H9 (cell line): ENCODE measurements around the gene LIMS1. TPM values are rescaled to one million over a fixed set of nuclear protein-coding genes. Genes with fewer than 3 reads are reported as not detected.

Source experiments
- DNase-seq: peaks from one replicate; pipeline ENCODE4 v3.0.0-alpha.2; 2017
- H2AFZ ChIP-seq: one replicate; pipeline ENCODE4 v1.6.1; 2013; ENCODE audit warnings: mild to moderate bottlenecking, low read length, control low read depth, moderate library complexity
- H2AK5ac ChIP-seq: 2 replicates; pipeline ENCODE4 v1.6.1; 2013; ENCODE audit warnings: low read length, control low read depth, mixed read lengths; ENCODE audit not compliant: insufficient read length
- H2BK120ac ChIP-seq: one replicate; pipeline ENCODE4 v1.6.1; 2013; ENCODE audit warnings: low read depth, mild to moderate bottlenecking, low read length, control low read depth, inconsistent platforms; ENCODE audit not compliant: poor library complexity, severe bottlenecking
- H2BK12ac ChIP-seq: 2 replicates; pipeline ENCODE4 v1.6.1; 2013; ENCODE audit warnings: low read length, control low read depth, mixed read lengths, low read depth; ENCODE audit not compliant: insufficient read length
- H2BK15ac ChIP-seq: 2 replicates; pipeline ENCODE4 v1.6.1; 2013; ENCODE audit warnings: low read depth, low read length, control low read depth
- H2BK20ac ChIP-seq: one replicate; pipeline ENCODE4 v1.6.1; 2013; ENCODE audit warnings: low read depth, mild to moderate bottlenecking, low read length, control low read depth, inconsistent platforms; ENCODE audit not compliant: poor library complexity, severe bottlenecking
- H2BK5ac ChIP-seq: 2 replicates; pipeline ENCODE4 v1.6.1; 2013; ENCODE audit warnings: low read length, control low read depth, mixed read lengths; ENCODE audit not compliant: insufficient read length
- H3K14ac ChIP-seq: 2 replicates; pipeline ENCODE4 v1.6.1; 2013; ENCODE audit warnings: low read length, control low read depth; ENCODE audit not compliant: insufficient read depth
- H3K18ac ChIP-seq: 2 replicates; pipeline ENCODE4 v1.6.1; 2013; ENCODE audit warnings: low read depth, mild to moderate bottlenecking, mixed read lengths, low read length, control low read depth; ENCODE audit not compliant: insufficient read length
- H3K23ac ChIP-seq: 2 replicates; pipeline ENCODE4 v1.6.1; 2013; ENCODE audit warnings: low read length, control low read depth, mixed read lengths, low read depth; ENCODE audit not compliant: insufficient read length
- H3K23me2 ChIP-seq: 2 replicates; pipeline ENCODE4 v1.6.1; 2013; ENCODE audit warnings: low read depth, mild to moderate bottlenecking, mixed read lengths, low read length, control low read depth; ENCODE audit not compliant: insufficient read length, poor library complexity, severe bottlenecking
- H3K27ac ChIP-seq: 2 replicates; pipeline ENCODE4 v1.5.1; 2013; ENCODE audit warnings: low read length, control low read depth, mixed read lengths, low read depth; ENCODE audit not compliant: insufficient read length
- H3K27me3 ChIP-seq: 2 replicates; pipeline ENCODE4 v1.6.1; 2013; ENCODE audit warnings: low read length, control low read depth, inconsistent platforms; ENCODE audit not compliant: insufficient read depth
- H3K4ac ChIP-seq: 2 replicates; pipeline ENCODE4 v1.6.1; 2013; ENCODE audit warnings: low read depth, mild to moderate bottlenecking, control low read depth, inconsistent platforms, low read length, moderate library complexity
- H3K4me1 ChIP-seq: 2 replicates; pipeline ENCODE4 v1.6.1; 2013; ENCODE audit warnings: low read length, control low read depth, inconsistent platforms; ENCODE audit not compliant: insufficient read depth
- H3K4me2 ChIP-seq: 2 replicates; pipeline ENCODE4 v1.6.1; 2013; ENCODE audit warnings: low read length, control low read depth, mixed read lengths; ENCODE audit not compliant: insufficient read length, insufficient read depth
- H3K56ac ChIP-seq: 2 replicates; pipeline ENCODE4 v1.6.1; 2013; ENCODE audit warnings: low read depth, mild to moderate bottlenecking, mixed read lengths, low read length, control low read depth; ENCODE audit not compliant: insufficient read length
- H3K79me1 ChIP-seq: 2 replicates; pipeline ENCODE4 v1.6.1; 2013; ENCODE audit warnings: low read depth, mild to moderate bottlenecking, moderate library complexity, low read length, control low read depth, inconsistent platforms; ENCODE audit not compliant: insufficient read depth, poor library complexity, severe bottlenecking
- H3K79me2 ChIP-seq: 2 replicates; pipeline ENCODE4 v1.6.1; 2013; ENCODE audit warnings: low read length, control low read depth, inconsistent platforms; ENCODE audit not compliant: insufficient read depth
- H3K9ac ChIP-seq: 2 replicates; pipeline ENCODE4 v1.6.1; 2013; ENCODE audit warnings: low read length, control low read depth, mixed read lengths; ENCODE audit not compliant: insufficient read length; ENCODE audit errors: extremely low read depth
- H3K9me3 ChIP-seq: one replicate; pipeline ENCODE4 v1.6.1; 2013; ENCODE audit warnings: low read depth, low read length, inconsistent platforms; ENCODE audit not compliant: control insufficient read depth
- H3T11ph ChIP-seq: one replicate; pipeline ENCODE4 v1.6.1; 2013; ENCODE audit warnings: mild to moderate bottlenecking, low read length, control low read depth, inconsistent platforms
- H4K20me1 ChIP-seq: one replicate; pipeline ENCODE4 v1.6.1; 2013; ENCODE audit not compliant: control insufficient read depth, insufficient read length, insufficient read depth
- H4K5ac ChIP-seq: 2 replicates; pipeline ENCODE4 v1.6.1; 2013; ENCODE audit warnings: low read depth, mild to moderate bottlenecking, mixed read lengths, low read length, control low read depth; ENCODE audit not compliant: insufficient read length
- H4K8ac ChIP-seq: replicated peaks from 2 replicates; pipeline ENCODE4 v1.6.1; 2013; ENCODE audit warnings: low read length, control low read depth, mixed read lengths, low read depth; ENCODE audit not compliant: insufficient read length
- H4K91ac ChIP-seq: 2 replicates; pipeline ENCODE4 v1.6.1; 2013; ENCODE audit warnings: low read depth, mild to moderate bottlenecking, moderate library complexity, mixed read lengths, low read length, control low read depth; ENCODE audit not compliant: insufficient read length
- H3K27ac Mint-ChIP-seq, 3 experiments: 2 replicates in 2 of 3; 3 replicates in 1 of 3; pipeline ENCODE4 v1.8.0; 2020 to 2021; ENCODE audit warnings: mixed read lengths in 3 of 3, mild to moderate bottlenecking in 1 of 3, moderate library complexity in 1 of 3
- H3K27me3 Mint-ChIP-seq: 2 replicates; pipeline ENCODE4 v1.8.0; 2021; ENCODE audit warnings: low read depth, mild to moderate bottlenecking, moderate library complexity, mixed read lengths
- H3K36me3 Mint-ChIP-seq, 3 experiments: 2 replicates in 2 of 3; 3 replicates in 1 of 3; pipeline ENCODE4 v1.8.0; 2020 to 2021; ENCODE audit warnings: low read depth in 3 of 3, mixed read lengths in 3 of 3; ENCODE audit not compliant: insufficient read depth in 1 of 3
- H3K4me1 Mint-ChIP-seq, 2 experiments: 2 replicates each; pipeline ENCODE4 v1.8.0; 2020; ENCODE audit warnings: mixed read lengths in 2 of 2
- H3K4me3 Mint-ChIP-seq, 2 experiments: 2 replicates in 1 of 2; 3 replicates in 1 of 2; pipeline ENCODE4 v1.8.0; 2020 to 2021; ENCODE audit warnings: mild to moderate bottlenecking in 2 of 2, mixed read lengths in 2 of 2, moderate library complexity in 1 of 2
- H3K9me3 Mint-ChIP-seq, 2 experiments: 2 replicates in 1 of 2; 3 replicates in 1 of 2; pipeline ENCODE4 v1.8.0; 2020; ENCODE audit warnings: mild to moderate bottlenecking in 2 of 2, mixed read lengths in 2 of 2, moderate library complexity in 1 of 2
- CTCF ChIP-seq: fragments of 200-600 bp; sonication (generic); conservative IDR thresholded peaks from 3 replicates; pipeline ENCODE4 v1.8.0; 2021; ENCODE audit warnings: antibody characterized with exemption, mild to moderate bottlenecking
- WGBS: extraction: QIAGEN DNeasy Blood & Tissue Kit; methylation state at CpG from one replicate; pipeline ENCODE4 v1.1.7; 2013; ENCODE audit warnings: missing lambda C conversion rate, low lambda C conversion rate, mixed read lengths; ENCODE audit not compliant: insufficient read length; ENCODE audit errors: extremely low coverage; 5-methylcytosine and 5-hydroxymethylcytosine counted together
- total RNA-seq: library from RNA; stranded (reverse); gene quantifications from 2 replicates; pipeline ENCODE4 v1.2.1, GENCODE V29; 2021

LIMS1 gene
- total RNA-seq, 1 experiment from 2014 or later, result 37.7 TPM

GRCh38 chr2:108616751-108617161 is 82.5 kb downstream of the LIMS1 start:
- no peak overlapping the region for H4K91ac ChIP-seq
- peaks cover 38% of the 10 kb centered on the region in 2 experiments for H3K4me1 Mint-ChIP-seq

More at GRCh38 chr2:108616751-108617161, 82.5 kb downstream of the LIMS1 start:
- H3K79me1 ChIP-seq, result no peaks in the 10 kb centered on the region
- no peak overlapping the region for H3K9ac ChIP-seq
- no peak overlapping the region for H2BK12ac ChIP-seq
- no peak overlapping the region for H4K8ac ChIP-seq
- H3K4me2 ChIP-seq, result no peak overlapping the region
- no peak overlapping the region for H2AFZ ChIP-seq
- H4K20me1 ChIP-seq, result no peaks in the 10 kb centered on the region
- no peaks in the 10 kb centered on the region for H3K27me3 Mint-ChIP-seq
- no peak overlapping the region for H2BK15ac ChIP-seq
- H3K36me3 Mint-ChIP-seq, result no peaks in the 10 kb centered on the region
- no peak for DNase-seq
- peaks cover 6% of the 10 kb centered on the region; the same call in 1 of the 2 replicates for H3K4me1 ChIP-seq
- no peak overlapping the region for H2BK120ac ChIP-seq
- no peak overlapping the region for H2AK5ac ChIP-seq
- no peaks in the 10 kb centered on the region for H3K9me3 ChIP-seq
- H3K56ac ChIP-seq, result no peak overlapping the region
- no peak overlapping the region for H2BK20ac ChIP-seq
- no peak overlapping the region for H2BK5ac ChIP-seq
- H3K27ac Mint-ChIP-seq, result no peak overlapping the region; a peak in 1 of 7 replicates
- H3K18ac ChIP-seq, result no peak overlapping the region
- no peak overlapping the region for H3K23ac ChIP-seq
- no peak overlapping the region for H3K4me3 Mint-ChIP-seq
- no peak overlapping the region for H3K27ac ChIP-seq
- H3K9me3 Mint-ChIP-seq, result no peaks in the 10 kb centered on the region
- no peak for TF ChIP-seq CTCF
- H3K27me3 ChIP-seq, result no peaks in the 10 kb centered on the region
- H4K5ac ChIP-seq, result no peak overlapping the region
- no CpG with 5 or more reads among the region's 2 CpGs for WGBS
- no peak overlapping the region for H3K4ac ChIP-seq
- H3K23me2 ChIP-seq, result no peaks in the 10 kb centered on the region
- no peaks in the 10 kb centered on the region; the same call in 1 of the 2 replicates for H3K79me2 ChIP-seq
- H3K14ac ChIP-seq, result no peak overlapping the region
- H3T11ph ChIP-seq, result no peak overlapping the region
